Subcutaneous adipose tissue (tissue), 4 donors: ENCODE data around the gene BRS3. TPM values are rescaled to one million over a fixed set of nuclear protein-coding genes. Genes with fewer than 3 reads are reported as not detected.

ENCODE experiments used
- CTCF ChIP-seq: fragments of 450-650 bp; IDR thresholded peaks from one replicate; pipeline ENCODE4 v1.5.1; 2016; ENCODE audit warnings: low read depth, mild to moderate bottlenecking, control low read depth, antibody characterized with exemption, moderate library complexity
- total RNA-seq, 4 donors: library from RNA; depleted of rRNA; stranded (reverse); fragments of >200 nt; gene quantifications; one replicate each; pipeline ENCODE4 v1.1.0, GENCODE V29; 2016

The BRS3 gene
- total RNA-seq, 4 donors from 2014 or later: not detected

- TF ChIP-seq CTCF: no peak
Measured at GRCh38 chrX:136493011-136493410, 5.3 kb downstream of the BRS3 start.

DNA sequence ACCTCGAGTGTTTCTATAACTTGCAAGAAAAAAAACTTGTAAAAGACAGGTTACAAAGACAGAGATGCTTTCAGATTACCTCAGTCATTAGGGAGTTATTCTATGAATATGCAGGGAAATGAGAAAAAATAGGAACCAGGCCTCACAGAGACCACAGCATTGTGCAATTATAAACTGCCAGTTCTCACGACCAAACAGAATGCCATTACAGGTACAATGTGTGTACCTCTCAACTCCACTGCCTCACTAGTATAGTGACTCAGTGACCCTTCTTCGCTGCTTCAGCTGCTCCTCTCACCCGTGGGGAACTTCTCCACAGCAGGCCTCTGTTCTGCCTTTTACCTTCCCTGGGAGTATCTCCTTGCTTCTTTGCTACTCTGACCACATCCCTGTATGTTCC is 7.3 kb downstream of the BRS3 start:
- TF ChIP-seq CTCF: no peak

- TF ChIP-seq CTCF: no peak
Measured at GRCh38 chrX:136496186-136496763, 8.5 kb downstream of the BRS3 start.

DNA sequence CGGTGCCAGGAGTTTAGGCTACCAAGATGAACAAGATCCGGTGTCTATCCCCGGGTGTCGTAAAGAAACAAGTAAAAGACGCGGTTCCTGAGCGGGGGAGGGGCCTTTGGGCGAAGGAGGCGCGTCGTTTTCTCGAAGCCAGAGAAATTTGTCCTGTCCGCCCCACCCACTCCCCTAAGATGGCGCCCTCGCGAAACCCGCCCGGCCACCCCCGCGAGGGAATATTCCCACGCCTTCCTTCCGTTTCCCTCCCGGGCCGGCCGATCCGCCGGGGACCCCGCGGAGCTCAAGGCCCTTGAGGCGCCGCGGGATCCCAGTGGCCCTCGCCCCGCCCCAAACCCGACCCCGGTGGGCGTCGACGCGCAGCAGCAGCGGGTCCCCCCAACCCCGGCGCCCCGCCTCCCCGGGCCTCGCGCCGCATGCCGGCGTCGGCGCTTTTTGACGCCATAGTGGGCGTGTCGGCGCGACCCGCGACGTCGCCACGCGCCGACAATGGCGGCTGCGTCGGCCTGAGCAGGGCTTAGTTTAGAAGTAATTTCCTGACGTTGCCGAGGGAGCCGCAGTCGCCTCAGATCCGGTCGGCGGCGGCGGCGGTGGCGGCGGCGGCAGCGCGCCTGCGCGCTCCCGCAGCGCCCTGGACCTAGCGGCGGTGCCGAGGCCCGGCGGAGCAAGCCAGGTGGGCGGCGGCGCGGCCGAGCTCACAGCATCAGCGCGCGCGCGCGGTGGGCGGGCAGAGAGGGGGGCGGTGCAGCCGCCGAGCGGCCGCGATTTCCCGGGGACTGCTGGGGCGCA is 9.2 kb downstream of the BRS3 start:
- no peak for TF ChIP-seq CTCF

DNA sequence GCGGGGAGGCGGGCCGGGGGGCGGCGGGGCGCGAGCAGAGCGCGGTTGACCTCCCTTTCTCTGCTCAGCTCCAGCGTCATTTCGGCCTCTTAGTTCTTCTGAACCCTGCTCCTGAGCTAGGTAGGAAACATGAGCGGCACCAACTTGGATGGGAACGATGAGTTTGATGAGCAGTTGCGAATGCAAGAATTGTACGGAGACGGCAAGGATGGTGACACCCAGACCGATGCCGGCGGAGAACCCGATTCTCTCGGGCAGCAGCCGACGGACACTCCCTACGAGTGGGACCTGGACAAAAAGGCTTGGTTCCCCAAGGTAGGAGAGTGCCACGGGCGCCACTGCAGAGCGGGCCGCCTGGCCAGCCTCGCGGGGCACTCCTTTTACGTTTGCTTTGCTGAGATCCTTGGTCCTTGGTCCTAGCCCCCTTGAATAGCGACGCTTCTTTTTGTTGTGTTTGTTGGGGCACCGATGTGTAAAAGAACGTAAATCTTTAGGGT is 9.9 kb downstream of the BRS3 start, which contains the start of gene HTATSF1:
TSS of gene HTATSF1 (plus strand) at position 37 of the 497 bp plus-strand sequence. CDS start at position 130, 93 bp downstream.
- no peak for TF ChIP-seq CTCF

DNA sequence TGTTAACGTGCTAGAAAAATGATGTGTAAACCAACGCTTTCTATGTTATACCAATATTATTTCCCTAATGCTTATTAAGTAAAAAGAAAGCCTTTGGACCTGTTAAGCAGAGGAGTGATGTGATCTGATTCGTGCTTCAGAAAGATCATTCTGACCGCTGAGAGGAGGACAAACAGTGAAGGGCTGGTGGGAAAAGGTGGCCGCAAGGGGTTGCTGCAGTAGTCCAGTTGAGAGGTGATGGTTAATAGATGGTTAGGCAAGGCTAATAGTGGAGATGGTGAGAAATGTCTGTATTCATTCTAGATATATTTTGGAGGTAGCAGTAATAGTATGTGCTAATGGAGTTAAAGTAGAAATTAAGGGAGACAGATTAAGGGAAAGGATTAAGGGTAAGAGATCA is 31.3 kb downstream of the BRS3 start:
- no peak for TF ChIP-seq CTCF

DNA sequence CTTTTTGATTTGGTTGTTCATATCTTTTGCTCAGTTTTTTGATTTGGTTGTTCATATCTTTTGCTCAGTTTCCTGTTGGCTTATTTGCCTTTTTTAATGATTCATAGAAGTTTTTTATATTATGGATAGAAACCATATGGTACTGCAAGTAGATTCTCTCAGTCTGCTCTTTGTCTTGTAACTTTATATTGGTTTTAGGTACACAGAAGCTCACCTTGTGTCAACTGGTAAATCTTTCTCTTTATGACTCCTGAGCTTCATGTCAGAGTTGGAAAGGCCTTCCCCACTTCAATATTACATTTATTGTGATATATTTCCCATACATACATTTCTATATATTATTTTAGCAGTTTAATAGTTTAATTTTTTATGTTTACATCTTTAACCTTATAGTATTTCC is 36.0 kb downstream of the BRS3 start:
- TF ChIP-seq CTCF: no peak
